HT1080 (cell line): ENCODE data around the gene EXOSC9. TPM values are rescaled to one million over a fixed set of nuclear protein-coding genes. Genes with fewer than 3 reads are reported as not detected.
"Not testable (repeated sequence)": the region's sequence is repeated elsewhere in the genome, so short reads cannot be mapped to it uniquely, and the experiment has no call there.

Experiments
- DNase-seq: peaks from one replicate; pipeline ENCODE4 v3.0.0-alpha.2; 2015; ENCODE audit warnings: low read depth
- polyA plus RNA-seq, 2 experiments: library from polyadenylated mRNA; depleted of rRNA; stranded (reverse); fragments of >200 nt; gene quantifications; 2 replicates each; pipeline ENCODE4 v1.2.3, GENCODE V29; 2015
- total RNA-seq: library from RNA; depleted of rRNA; stranded (reverse); fragments of >200 nt; shearing (Covaris generic); gene quantifications from 2 replicates; pipeline ENCODE4 v1.2.3, GENCODE V29; 2014; rRNA removed

The EXOSC9 gene, protein sequence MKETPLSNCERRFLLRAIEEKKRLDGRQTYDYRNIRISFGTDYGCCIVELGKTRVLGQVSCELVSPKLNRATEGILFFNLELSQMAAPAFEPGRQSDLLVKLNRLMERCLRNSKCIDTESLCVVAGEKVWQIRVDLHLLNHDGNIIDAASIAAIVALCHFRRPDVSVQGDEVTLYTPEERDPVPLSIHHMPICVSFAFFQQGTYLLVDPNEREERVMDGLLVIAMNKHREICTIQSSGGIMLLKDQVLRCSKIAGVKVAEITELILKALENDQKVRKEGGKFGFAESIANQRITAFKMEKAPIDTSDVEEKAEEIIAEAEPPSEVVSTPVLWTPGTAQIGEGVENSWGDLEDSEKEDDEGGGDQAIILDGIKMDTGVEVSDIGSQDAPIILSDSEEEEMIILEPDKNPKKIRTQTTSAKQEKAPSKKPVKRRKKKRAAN
- total RNA-seq: 56.8 and 64.4 TPM in 2 replicates
- 47.8 and 50.3 TPM in 2 replicates for polyA plus RNA-seq (2015; cell fraction: cytosol; rRNA removed)
- 99.0 and 101 TPM in 2 replicates for polyA plus RNA-seq (2015; cell fraction: nucleus; rRNA removed)

- peak; percentile 89 for DNase-seq
Observed at GRCh38 chr4:121800961-121801714, at the start of gene EXOSC9. Gene EXOSC9, plus strand, starts transcription at chr4:121801323. Its CDS starts 102 bp downstream, at chr4:121801425.

DNA sequence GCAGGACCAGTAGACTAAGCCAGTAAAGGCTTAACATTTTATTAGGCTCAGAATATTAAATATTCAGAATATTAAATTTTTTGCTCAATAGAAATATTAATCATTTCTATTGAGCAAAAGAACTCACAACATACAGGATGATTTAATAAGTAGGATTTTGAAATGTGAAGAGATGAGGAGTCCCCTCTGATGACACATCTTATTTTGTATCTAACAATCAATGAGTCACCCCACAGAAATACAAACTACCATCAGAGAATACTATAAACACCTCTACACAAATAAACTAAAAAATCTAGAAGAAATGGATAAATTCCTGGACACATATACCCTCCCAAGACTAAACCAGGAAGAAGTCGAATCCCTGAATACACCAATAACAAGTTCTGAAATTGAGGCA is 49.0 kb upstream of the EXOSC9 start:
- DNase-seq: not testable (repeated sequence)

- DNase-seq: no peak
Observed at GRCh38 chr4:121758925-121759568, 42.1 kb upstream of the EXOSC9 start.

GRCh38 chr4:121760205-121760604 is 40.9 kb upstream of the EXOSC9 start:
- DNase-seq: no peak

DNA sequence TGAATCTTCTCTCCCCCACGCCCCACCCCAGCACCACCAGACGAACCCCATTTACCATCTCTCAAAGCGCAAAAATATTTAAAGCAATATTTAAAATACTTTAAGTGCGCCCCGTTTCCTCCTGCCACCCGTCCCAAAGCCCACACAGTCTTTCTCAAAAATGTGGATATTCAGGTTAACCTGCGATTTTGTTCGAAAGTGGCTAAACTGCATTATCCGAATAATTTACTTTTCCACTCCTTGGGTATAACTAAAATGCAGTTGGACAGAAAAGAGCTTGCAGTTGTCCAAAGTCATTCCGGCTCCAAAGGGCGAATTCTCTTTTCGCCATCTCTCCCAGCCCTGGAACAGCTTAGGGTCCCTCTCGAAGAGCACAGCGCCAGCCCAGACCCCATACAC is 36.8 kb upstream of the EXOSC9 start:
- no peak for DNase-seq

- DNase-seq: no peak
Observed at GRCh38 chr4:121764702-121765367, 36.3 kb upstream of the EXOSC9 start, which contains the start of gene SMIM43. Gene SMIM43, minus strand, starts transcription at chr4:121765164. Its CDS starts 59 bp downstream, at chr4:121765105.

GRCh38 chr4:121765368-121765705 is 35.8 kb upstream of the EXOSC9 start:
- DNase-seq: no peak

- DNase-seq: no peak
Observed at GRCh38 chr4:121765971-121766538, 35.1 kb upstream of the EXOSC9 start.

DNA sequence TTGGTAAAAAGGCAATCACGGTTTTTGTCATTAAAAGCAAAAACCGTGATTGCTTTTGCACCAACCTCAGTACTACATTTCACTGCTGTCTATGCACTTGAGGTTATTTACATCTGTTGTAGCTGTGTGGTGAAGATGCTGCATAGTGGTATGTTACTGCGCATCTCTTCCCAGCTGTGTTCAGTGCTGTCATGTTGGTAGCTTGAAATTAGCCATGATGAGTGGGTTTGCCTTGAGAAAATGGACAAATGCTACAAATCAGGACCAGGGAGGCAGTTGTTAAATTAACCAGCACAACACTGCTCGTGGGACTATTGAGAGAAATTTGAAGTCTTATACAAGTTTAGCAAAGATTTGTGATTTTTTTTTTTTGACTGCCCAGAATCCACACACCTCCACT is 34.0 kb upstream of the EXOSC9 start:
- DNase-seq: no peak

DNA sequence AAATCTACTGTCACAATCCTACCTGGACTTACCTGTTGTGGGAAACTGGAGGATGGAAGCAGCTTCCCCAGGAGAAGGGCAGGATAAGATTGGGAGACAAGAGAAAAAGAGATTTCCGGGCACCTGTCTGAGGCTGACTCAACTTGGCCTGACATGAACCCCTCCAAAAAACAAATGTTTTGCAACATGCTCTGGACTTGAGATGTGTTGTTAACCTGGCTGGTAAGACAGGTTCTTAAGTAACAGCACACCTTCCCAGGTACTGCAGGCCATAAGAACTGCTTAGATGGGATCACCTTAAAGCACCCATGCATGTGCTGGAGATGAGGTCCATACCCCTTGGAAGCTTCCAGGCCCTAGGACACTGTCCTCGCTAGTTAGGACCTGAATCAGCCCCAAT is 31.8 kb upstream of the EXOSC9 start:
- DNase-seq: no peak

DNA sequence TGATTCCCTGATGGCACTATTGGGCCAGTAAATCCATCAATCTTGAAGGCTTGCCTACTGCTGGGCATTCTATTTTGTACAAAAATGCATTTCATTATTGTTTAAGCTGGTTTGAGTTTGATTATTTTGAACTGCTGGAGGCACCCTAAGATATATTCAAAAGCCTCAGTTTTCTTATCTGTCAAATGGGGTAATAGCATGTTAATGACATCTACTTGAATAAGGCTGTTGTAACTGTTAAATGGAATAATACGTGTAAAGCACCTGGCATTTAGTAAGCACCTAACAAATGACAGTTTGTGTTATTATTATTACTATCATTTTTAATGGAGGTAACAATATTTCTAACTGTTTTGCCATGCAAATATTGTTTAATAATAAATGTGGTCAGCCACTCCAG is 29.3 kb upstream of the EXOSC9 start:
- no peak for DNase-seq

- DNase-seq: peak; percentile 14
Observed at GRCh38 chr4:121773883-121774282, 27.2 kb upstream of the EXOSC9 start.

GRCh38 chr4:121776610-121777401 is 24.3 kb upstream of the EXOSC9 start:
- no peak for DNase-seq

DNA sequence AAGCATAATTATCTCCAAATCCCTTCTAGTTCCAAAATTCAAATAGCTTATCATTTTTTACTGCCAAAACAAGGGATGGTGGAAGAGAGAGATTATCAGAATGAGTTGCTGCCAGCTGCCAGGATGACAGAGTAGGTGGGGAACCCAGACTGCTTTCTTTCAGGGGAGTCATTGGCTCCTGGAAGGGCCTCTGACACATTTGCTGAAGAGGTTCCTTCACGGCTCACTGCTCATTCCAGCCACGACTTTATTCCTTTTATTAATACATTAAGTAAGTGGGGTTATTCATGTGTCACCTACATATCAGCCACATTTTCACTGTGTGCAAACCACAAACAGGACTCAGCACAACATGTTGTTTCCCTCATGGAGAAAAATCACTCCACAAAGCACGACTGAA is 23.5 kb upstream of the EXOSC9 start:
- no peak for DNase-seq

DNA sequence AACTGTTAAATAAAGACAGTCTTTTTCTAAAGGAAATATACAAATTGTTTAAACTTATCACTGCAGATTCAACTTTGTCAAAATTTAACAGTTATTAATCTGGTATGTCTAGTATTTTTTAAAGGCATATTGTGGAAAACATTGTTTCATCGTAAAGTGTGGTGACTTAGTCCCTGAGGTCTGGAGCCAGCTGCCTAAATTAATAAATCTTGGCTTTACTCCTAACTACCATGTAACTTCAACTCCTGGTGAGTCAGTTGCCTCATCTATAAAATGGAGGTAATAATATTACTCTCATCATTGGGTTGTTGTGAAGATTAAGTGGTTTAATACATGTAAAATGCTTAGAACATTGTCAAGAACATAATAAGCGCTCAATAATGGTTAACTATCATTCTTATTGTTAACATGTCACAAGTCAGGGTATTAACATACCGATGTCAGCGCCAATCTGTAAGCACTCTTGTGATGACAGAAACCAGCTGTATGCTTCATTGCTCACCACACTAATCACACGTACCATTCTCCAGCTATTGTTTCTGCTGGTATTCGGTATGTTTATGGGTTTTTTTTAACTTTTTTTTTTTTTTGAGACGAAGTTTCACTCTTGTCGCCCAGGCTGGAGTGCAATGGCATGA is 22.0 kb upstream of the EXOSC9 start:
- DNase-seq: no peak

DNA sequence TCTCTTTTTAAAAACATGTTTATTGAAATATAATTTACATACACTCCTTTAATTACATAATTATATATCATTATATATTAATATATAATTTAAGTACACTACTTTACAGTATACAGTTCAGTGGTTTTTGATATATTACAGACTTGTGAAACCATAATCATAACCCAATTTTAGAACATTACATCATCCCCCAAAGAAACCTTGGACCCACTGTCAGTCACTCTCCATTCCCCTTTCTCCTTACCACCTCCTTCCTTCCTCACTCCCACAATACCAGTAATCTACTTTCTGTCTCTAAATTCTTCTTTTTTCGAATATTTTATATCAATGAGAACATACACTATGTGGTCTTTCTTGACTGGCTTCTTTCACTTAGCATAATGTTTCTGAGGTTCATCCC is 17.9 kb upstream of the EXOSC9 start:
- DNase-seq: no peak

DNA sequence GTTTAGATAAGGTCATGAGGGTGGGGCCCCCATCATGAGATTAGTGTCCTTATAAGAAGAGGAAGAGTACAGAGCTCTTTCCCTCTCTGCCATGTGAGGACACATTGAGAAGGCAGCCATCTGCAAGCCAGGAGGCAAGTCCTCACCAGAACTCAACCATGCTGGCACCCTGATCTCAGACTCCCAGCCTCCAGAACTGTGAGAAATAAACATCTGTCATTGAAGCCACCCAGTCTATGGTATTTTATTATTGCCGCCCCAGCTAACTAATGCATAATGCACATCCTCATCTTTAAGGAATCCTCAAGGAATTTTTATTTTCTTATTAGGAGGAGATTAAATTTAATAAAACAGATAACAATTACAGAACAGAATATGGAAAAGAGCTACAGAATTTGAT is 16.7 kb upstream of the EXOSC9 start:
- no peak for DNase-seq

DNA sequence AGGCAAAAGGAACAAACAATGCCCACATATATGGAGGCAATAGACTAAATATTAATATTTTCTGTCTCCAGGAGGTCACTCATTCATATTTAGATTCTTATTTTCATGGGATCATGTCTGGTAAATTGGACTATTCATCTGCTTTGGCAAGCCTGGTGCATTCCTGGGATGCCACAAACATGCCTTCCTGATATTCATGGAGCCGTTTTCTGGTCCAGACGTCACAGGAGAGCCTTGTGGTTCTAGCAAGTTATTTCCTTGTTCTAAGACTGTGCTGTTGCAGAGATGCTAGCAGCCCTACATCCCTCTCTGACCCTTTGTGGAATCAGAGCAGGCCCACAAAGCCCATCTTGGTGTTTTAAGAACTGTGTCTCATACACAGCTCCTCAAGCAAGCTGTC is 16.1 kb upstream of the EXOSC9 start:
- DNase-seq: peak; percentile 85

- no peak for DNase-seq
Observed at GRCh38 chr4:121785479-121785878, 15.6 kb upstream of the EXOSC9 start.

GRCh38 chr4:121786221-121786620 is 14.9 kb upstream of the EXOSC9 start:
- no peak for DNase-seq
